ENCODE results near the gene NTSR2. TPM values are rescaled to one million over a fixed set of nuclear protein-coding genes. Genes with fewer than 3 reads are reported as not detected.
"Not testable (repeated sequence)": the region's sequence is repeated elsewhere in the genome, so short reads cannot be mapped to it uniquely, and the experiment has no call there.

The NTSR2 gene
- total RNA-seq, 1 donor from 2014 or later = not detected

DNA sequence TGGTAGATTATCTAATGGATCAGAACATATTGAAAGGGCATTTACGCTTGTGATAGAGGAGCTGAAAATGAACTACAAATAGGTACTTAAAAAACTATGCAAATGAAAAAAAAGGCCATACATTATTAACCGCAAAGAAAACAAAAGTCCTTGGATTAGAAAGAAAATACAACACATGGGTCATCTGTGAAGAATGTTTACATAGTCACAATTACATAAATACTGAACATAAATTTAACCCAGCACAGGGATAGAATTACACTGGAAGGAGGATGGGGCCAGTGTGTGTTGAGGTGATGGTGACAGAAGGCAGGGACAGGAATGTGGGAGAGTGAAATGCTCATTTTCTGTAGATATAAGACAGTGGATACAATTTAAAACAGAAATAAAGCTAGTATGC is 6.6 kb downstream of the NTSR2 start:
- Histone ChIP-seq H3K4me1 (no peaks in the 10 kb centered on the region), H3K4me3 (no peak overlapping the region), H3K27me3 (ENCODE audit: low read depth) (peaks cover 75% of the 10 kb centered on the region), H3K27ac (replicated peaks) (no peak overlapping the region), H3K36me3 (no peaks in the 10 kb centered on the region), H3K9me3 (replicated peaks) (peaks cover 9% of the 10 kb centered on the region)
- TF ChIP-seq CTCF (IDR thresholded peaks at IDR 0.05; ENCODE audit: borderline replicate concordance) = no peak
- intact Hi-C loops (cut with micrococcal nuclease) = no loop called here
- DNase-seq = no peak

GRCh38 chr2:11662882-11663281 is 7.1 kb downstream of the NTSR2 start:
- peaks cover 9% of the 10 kb centered on the region for H3K9me3 ChIP-seq (replicated peaks)
- intact Hi-C loops (cut with micrococcal nuclease) = no loop called here
- peaks cover 75% of the 10 kb centered on the region for H3K27me3 ChIP-seq (ENCODE audit: low read depth)
- H3K4me1 ChIP-seq = no peaks in the 10 kb centered on the region
- no peak overlapping the region for H3K27ac ChIP-seq (replicated peaks)
- no peak overlapping the region for H3K4me3 ChIP-seq
- no peak for DNase-seq
- H3K36me3 ChIP-seq = no peaks in the 10 kb centered on the region
- no peak for TF ChIP-seq CTCF (IDR thresholded peaks at IDR 0.05; ENCODE audit: borderline replicate concordance)

DNA sequence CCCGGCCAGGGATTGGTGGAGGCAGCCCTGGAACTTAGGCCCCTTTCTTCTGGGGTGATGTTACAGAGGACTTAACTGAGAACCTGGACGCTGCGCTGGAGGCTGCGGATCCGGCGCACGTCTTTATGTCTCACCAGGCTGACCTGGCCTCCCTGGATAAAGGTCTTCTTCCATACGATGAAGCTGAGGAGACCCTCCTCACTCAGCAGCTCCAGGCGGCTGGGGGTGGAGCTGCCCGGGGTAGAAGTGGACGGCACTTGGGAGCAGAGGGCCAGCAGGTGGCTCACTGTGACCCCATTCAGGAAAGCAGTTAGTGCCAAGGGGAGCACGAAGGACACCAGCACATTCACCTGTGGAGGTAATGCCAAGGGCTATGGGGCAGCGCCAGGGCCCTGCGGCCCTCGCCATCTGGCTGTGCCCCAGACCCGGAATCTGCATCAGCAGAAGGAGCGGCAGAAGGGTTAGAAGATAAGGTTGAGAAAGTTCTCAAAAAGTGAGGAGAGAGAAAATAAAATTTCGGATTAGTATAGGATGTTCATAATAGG is 8.0 kb downstream of the NTSR2 start:
- no peak for TF ChIP-seq CTCF (IDR thresholded peaks at IDR 0.05; ENCODE audit: borderline replicate concordance)
- no peak overlapping the region for H3K4me3 ChIP-seq
- intact Hi-C loops (cut with micrococcal nuclease) = no loop called here
- H3K4me1 ChIP-seq = no peaks in the 10 kb centered on the region
- peaks cover 9% of the 10 kb centered on the region for H3K9me3 ChIP-seq (replicated peaks)
- peaks cover 75% of the 10 kb centered on the region for H3K27me3 ChIP-seq (ENCODE audit: low read depth)
- no peak for DNase-seq
- H3K27ac ChIP-seq (replicated peaks) = no peak overlapping the region
- no peaks in the 10 kb centered on the region for H3K36me3 ChIP-seq

- intact Hi-C loops (cut with micrococcal nuclease); DNase-seq; H3K9me3 ChIP-seq (replicated peaks); H3K36me3 ChIP-seq; H3K4me3 ChIP-seq; H3K27ac ChIP-seq (replicated peaks); H3K4me1 ChIP-seq: not testable (repeated sequence)
- H3K27me3 ChIP-seq (ENCODE audit: low read depth) = peaks cover 69% of the 10 kb centered on the region
Observed at GRCh38 chr2:11660396-11660795, 9.6 kb downstream of the NTSR2 start.

- H3K4me3 ChIP-seq = no peak overlapping the region
- TF ChIP-seq CTCF (IDR thresholded peaks at IDR 0.05; ENCODE audit: borderline replicate concordance) = no peak
- H3K27ac ChIP-seq (replicated peaks) = no peak overlapping the region
- H3K36me3 ChIP-seq = no peaks in the 10 kb centered on the region
- DNase-seq = no peak
- H3K27me3 ChIP-seq (ENCODE audit: low read depth) = peaks cover 64% of the 10 kb centered on the region
- H3K9me3 ChIP-seq (replicated peaks) = peaks cover 9% of the 10 kb centered on the region
- H3K4me1 ChIP-seq = no peaks in the 10 kb centered on the region
- intact Hi-C loops (cut with micrococcal nuclease) = no loop called here
Observed at GRCh38 chr2:11659851-11660250, 10.1 kb downstream of the NTSR2 start.

DNA sequence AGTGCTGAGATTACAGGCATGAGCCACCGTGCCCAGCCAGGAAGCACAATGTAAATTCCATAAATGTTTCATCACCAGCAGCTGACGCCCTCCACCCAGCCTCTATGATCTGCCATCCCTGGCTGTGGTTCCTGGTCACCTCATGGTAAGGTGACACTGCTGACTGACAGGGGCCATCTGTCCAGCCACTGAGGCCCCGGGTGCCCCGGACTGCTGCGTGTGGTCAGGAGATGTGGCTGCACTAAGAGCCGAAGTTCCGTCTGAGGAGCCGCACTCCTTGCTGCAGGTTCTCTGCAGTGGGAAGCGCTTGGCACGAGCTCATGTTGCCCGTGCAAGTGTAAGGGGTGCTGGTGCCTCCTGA is 10.9 kb downstream of the NTSR2 start:
- TF ChIP-seq CTCF (IDR thresholded peaks at IDR 0.05; ENCODE audit: borderline replicate concordance) = no peak
- Histone ChIP-seq H3K27me3 (ENCODE audit: low read depth) (peaks cover 68% of the 10 kb centered on the region), H3K4me3 (no peak overlapping the region), H3K9me3 (replicated peaks) (peaks cover 9% of the 10 kb centered on the region), H3K4me1 (no peaks in the 10 kb centered on the region), H3K27ac (replicated peaks) (no peak overlapping the region), H3K36me3 (no peaks in the 10 kb centered on the region)
- intact Hi-C loops (cut with micrococcal nuclease) = no loop called here
- DNase-seq = no peak
